SIG-M5 treated with dmso at 0.1 percent for 504 hours (cell line): ENCODE measurements around the gene GGA1.

Source experiments
- DNase-seq: peaks from one replicate; lab custom pipeline; 2025; ENCODE audit not compliant: unreplicated experiment; lab: John Stamatoyannopoulos, UW

Gene GGA1

GRCh38 chr22:37672920-37673455 lies 64.4 kb downstream of the GGA1 start:
- no peak for DNase-seq

GRCh38 chr22:37674248-37674647 lies 65.6 kb downstream of the GGA1 start:
- DNase-seq: no peak

- peak; percentile 75 for DNase-seq
Measured at GRCh38 chr22:37674951-37675929, 66.6 kb downstream of the GGA1 start, which contains the start of gene LGALS1. TSS of gene LGALS1 (plus strand) at chr22:37675636. CDS start at chr22:37675703, 67 bp downstream.

- DNase-seq: no peak
Measured at GRCh38 chr22:37675930-37676735, 67.5 kb downstream of the GGA1 start.

GRCh38 chr22:37676736-37677492 lies 68.3 kb downstream of the GGA1 start:
- DNase-seq: peak; percentile 90

DNA sequence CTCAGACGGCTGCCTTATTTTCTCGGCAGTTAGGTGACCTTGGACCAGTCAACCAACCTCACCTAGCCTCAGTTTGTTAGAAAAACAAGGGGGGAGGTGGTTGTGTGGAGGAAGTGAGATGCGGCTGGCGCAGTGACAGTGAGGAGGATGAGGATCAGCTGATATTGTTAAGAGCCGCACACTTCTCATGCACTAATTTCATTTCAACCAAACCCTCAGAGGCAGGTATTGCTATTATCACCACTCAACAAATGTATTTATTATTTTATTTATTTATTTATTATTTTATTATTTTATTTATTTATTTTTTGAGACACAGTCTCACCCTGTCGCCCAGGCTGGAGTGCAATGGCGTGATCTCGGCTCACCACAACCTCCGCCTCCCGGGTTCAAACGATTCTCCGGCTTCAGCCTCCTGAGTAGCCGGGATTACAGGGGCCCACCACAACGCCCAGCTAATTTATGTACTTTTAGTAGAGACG lies 68.9 kb downstream of the GGA1 start:
- no peak for DNase-seq

DNA sequence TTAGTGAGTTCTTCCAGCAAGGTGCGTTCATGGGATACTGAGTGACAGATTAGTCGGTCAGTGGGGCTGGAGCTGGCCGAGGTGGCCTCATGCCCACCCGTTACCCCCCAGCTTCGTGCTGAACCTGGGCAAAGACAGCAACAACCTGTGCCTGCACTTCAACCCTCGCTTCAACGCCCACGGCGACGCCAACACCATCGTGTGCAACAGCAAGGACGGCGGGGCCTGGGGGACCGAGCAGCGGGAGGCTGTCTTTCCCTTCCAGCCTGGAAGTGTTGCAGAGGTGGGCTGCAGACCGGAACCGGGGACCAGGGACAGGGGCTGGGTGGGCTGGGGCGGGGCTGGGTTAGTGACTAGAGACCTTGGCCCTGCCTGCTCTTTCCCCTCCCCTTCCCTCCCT lies 69.7 kb downstream of the GGA1 start:
- no peak for DNase-seq

DNA sequence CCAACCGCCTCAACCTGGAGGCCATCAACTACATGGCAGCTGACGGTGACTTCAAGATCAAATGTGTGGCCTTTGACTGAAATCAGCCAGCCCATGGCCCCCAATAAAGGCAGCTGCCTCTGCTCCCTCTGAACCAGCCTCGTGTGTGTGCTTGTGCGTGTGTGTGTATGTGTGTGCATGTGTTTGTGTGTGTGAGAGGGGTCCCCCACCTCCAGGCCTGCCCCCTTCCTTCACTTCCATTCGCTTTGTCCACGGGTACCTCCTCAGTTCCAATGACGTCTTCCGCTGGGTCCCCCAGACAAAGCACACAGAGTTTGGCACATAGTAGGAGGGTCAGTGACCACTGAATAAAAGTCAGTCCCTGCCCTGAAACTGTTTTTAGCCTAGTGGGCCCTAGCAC lies 71.0 kb downstream of the GGA1 start:
- DNase-seq: no peak

DNA sequence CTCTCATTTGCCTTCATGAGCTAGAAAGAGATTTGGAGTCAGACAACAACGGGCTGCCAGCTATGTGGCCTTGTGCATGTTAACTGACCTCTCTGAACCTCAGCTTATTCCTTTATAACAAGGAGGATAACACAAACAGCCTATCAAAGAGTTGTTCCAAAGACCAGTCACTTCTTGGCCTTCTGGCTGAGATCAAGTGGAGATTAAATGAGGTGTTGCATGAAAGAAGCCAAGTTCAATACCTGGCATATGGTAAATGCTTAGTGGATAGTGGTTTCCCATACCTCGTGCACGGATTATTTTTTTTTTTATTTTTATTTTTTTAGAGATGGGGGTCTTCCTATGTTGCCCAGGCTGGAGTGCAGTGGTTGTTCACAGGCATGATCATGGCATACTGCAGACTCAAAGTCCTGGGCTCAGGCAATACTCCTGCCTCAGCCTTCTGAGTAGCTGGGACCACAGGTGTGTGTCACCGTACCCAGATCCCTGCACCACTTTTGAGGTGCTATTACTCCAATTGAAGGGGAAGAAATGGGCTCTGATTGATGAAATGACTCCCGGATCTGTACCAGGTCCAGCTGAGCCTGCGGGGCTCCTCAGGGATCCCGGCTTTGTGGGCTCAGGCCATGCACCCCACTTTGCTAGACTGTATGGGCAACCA lies 71.7 kb downstream of the GGA1 start:
- DNase-seq: no peak

GRCh38 chr22:37681001-37681424 lies 72.4 kb downstream of the GGA1 start:
- no peak for DNase-seq

- peak; percentile 64 for DNase-seq
Measured at GRCh38 chr22:37681556-37682049, 73.0 kb downstream of the GGA1 start.
